ENCODE data around the gene PLEKHA6.

DNA sequence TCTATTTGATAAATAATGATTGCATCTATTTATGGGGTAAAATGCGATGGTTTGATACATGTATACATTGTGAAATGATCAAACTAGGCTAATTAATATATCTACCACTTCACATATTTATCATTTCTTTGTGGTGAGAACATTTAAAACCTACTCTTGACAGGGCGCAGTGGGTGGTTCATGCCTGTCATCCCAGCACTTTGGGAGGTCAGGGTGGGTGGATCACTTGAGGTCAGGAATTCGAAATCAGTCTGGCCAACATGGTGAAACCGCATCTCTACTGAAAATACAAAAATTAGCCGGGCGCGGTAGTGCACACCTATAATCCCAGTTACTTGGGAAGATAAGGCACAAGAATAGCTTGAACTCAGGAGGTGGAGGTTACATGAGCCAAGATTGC is 25.3 kb downstream of the PLEKHA6 start:
- TF ChIP-seq, protein P1, sequence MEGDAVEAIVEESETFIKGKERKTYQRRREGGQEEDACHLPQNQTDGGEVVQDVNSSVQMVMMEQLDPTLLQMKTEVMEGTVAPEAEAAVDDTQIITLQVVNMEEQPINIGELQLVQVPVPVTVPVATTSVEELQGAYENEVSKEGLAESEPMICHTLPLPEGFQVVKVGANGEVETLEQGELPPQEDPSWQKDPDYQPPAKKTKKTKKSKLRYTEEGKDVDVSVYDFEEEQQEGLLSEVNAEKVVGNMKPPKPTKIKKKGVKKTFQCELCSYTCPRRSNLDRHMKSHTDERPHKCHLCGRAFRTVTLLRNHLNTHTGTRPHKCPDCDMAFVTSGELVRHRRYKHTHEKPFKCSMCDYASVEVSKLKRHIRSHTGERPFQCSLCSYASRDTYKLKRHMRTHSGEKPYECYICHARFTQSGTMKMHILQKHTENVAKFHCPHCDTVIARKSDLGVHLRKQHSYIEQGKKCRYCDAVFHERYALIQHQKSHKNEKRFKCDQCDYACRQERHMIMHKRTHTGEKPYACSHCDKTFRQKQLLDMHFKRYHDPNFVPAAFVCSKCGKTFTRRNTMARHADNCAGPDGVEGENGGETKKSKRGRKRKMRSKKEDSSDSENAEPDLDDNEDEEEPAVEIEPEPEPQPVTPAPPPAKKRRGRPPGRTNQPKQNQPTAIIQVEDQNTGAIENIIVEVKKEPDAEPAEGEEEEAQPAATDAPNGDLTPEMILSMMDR (IDR thresholded peaks at IDR 0.05), result no peak
- no peak for TF ChIP-seq EP300 (IDR thresholded peaks at IDR 0.05)
